Neural progenitor cell (in vitro differentiated cells): ENCODE results near the gene VKORC1.

Source experiments
- EZH2 ChIP-seq: fragments of 200-600 bp; sonication (generic); IDR thresholded peaks from 2 replicates; pipeline ENCODE4 v1.6.1; 2017; ENCODE audit warnings: antibody characterized with exemption, mild to moderate bottlenecking, moderate library complexity
- TF ChIP-seq, protein P1 (sequence below): fragments of 200-600 bp; sonication (generic); IDR thresholded peaks from 2 replicates; pipeline ENCODE4 v1.5.1; 2017; ENCODE audit warnings: antibody characterized with exemption, mild to moderate bottlenecking

DNA sequence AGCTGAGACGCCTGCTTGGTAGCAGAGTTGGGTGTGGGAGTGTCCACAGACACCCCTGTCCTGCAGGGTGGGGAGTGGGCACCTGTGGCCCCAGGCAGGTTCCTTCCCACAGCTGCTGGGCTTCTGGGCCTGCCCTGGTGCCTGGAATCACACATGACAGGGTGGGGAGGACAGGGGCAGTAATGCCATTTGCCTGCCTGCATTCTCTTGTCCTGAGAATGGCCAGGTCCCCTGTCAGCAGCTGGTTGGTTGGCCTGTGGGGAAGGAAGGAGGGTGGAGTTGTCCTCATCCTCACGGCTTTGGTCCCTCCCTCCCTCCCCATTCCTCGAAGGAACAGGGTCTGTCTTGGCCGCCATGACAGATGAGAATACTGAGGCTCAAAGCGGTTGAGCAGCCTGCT is 11.0 kb downstream of the VKORC1 start:
- TF ChIP-seq, protein P1, sequence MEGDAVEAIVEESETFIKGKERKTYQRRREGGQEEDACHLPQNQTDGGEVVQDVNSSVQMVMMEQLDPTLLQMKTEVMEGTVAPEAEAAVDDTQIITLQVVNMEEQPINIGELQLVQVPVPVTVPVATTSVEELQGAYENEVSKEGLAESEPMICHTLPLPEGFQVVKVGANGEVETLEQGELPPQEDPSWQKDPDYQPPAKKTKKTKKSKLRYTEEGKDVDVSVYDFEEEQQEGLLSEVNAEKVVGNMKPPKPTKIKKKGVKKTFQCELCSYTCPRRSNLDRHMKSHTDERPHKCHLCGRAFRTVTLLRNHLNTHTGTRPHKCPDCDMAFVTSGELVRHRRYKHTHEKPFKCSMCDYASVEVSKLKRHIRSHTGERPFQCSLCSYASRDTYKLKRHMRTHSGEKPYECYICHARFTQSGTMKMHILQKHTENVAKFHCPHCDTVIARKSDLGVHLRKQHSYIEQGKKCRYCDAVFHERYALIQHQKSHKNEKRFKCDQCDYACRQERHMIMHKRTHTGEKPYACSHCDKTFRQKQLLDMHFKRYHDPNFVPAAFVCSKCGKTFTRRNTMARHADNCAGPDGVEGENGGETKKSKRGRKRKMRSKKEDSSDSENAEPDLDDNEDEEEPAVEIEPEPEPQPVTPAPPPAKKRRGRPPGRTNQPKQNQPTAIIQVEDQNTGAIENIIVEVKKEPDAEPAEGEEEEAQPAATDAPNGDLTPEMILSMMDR, result no peak
- TF ChIP-seq EZH2, result no peak
